Kasumi-1 (cell line): ENCODE measurements around the gene MAP7D2.

Experiments
- DNase-seq, 2 experiments: peaks; one replicate each; lab custom pipeline; 2025; lab: John Stamatoyannopoulos, UW

MAP7D2 gene

GRCh38 chrX:19966056-19966455 is 150.7 kb downstream of the MAP7D2 start:
- no peak for DNase-seq

GRCh38 chrX:19964017-19964710 is 152.5 kb downstream of the MAP7D2 start:
- no peak for DNase-seq

- DNase-seq, result no peak
Measured at GRCh38 chrX:19960913-19961312, 155.8 kb downstream of the MAP7D2 start.

- DNase-seq, result no peak
Measured at GRCh38 chrX:19958552-19959486, 157.9 kb downstream of the MAP7D2 start.

- no peak for DNase-seq
Measured at GRCh38 chrX:19956923-19957322, 159.8 kb downstream of the MAP7D2 start.
